DOHH2 (cell line): ENCODE data around the gene YDJC.

Experiments used
- EZH2phosphoT487 ChIP-seq: fragments of 200-600 bp; sonication (generic); IDR thresholded peaks from 2 replicates; pipeline ENCODE4 v1.6.1; 2017; ENCODE audit warnings: borderline replicate concordance, mild to moderate bottlenecking, antibody characterized with exemption, low read length, moderate library complexity, mixed read lengths
- TF ChIP-seq, protein P1 (sequence below): fragments of 200-600 bp; sonication (generic); IDR thresholded peaks from one replicate; pipeline ENCODE4 v1.5.1; 2014; ENCODE audit warnings: antibody characterized with exemption, mild to moderate bottlenecking, low read depth, low read length; ENCODE audit not compliant: poor library complexity, severe bottlenecking

DNA sequence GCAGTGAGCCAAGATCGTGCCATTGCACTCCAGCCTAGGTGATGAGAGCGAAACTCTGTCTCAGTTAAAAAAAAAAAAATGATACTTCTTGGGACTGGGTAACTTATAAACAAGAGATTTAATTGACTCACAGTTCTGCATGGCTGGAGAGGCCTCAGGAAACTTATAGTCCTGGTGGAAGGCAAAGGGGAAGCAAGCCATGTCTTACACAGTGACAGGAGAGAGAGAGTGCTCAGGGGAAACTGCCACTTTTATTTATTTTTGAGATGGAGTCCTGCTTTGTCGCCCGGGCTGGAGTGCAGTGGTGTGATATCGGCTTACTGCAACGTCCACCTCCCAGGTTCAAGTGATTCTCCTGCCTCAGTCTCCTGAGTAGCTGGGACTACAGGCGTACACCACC lies 20.5 kb upstream of the YDJC start:
- TF ChIP-seq, protein P1, sequence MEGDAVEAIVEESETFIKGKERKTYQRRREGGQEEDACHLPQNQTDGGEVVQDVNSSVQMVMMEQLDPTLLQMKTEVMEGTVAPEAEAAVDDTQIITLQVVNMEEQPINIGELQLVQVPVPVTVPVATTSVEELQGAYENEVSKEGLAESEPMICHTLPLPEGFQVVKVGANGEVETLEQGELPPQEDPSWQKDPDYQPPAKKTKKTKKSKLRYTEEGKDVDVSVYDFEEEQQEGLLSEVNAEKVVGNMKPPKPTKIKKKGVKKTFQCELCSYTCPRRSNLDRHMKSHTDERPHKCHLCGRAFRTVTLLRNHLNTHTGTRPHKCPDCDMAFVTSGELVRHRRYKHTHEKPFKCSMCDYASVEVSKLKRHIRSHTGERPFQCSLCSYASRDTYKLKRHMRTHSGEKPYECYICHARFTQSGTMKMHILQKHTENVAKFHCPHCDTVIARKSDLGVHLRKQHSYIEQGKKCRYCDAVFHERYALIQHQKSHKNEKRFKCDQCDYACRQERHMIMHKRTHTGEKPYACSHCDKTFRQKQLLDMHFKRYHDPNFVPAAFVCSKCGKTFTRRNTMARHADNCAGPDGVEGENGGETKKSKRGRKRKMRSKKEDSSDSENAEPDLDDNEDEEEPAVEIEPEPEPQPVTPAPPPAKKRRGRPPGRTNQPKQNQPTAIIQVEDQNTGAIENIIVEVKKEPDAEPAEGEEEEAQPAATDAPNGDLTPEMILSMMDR: no peak
- TF ChIP-seq EZH2phosphoT487: no peak
